Stimulated activated CD4-positive, alpha-beta T cell treated with anti-CD3 and anti-CD28 coated beads, TNF-alpha, amount 100 ng/mL, for 4 hours (primary cell): ENCODE results near the gene ADRB1.

Experiments
- DNase-seq, 3 experiments: peaks; one replicate each; pipeline ENCODE4 v3.0.0-alpha.2; 2020; ENCODE audit warnings: low read depth in 3 of 3

The ADRB1 gene

GRCh38 chr10:114094795-114095194 lies 51.1 kb downstream of the ADRB1 start:
- no peak for DNase-seq

DNA sequence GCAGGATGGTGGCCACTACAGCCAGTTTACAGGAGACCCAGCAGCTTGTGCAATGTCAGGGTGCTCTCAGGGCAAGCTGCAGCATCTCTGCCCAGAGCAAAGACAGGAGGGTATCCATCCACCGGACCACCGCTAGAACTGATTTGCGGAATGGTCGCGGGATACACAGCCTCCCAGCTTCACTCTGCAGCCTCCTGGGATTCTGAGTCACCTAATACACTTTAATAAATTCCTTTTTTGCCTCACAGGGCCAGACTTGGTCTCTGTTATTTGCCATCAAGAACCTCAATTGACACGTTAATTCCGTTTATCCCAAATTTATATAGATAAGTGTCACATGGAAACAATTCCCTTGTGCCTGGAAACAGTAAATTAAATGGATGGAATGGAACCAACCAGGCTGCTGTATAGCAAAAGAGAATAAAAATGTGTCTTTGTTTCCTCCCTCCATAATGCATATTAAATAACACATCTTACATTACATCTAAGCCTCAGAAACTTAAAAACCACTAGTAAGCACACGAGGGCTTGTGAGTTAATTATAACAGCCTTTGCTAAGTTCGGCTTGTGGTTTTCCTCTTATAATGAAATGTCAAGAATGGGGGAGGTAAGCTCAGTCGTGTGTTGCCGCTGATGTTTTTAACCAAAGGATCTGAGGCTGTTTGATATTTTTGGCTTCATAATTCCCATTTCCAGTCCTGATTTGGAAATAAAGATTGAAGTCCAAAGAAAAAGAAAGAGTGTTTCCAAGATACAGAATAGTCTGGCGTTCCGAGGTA lies 52.1 kb downstream of the ADRB1 start:
- no peak for DNase-seq
